HG03439 (cell line): Measurements from ENCODE around the gene FAM171A1.

Source experiments
- ATAC-seq: cut with Tn5 transposase; IDR thresholded peaks from one replicate; pipeline ENCODE4 v1.9.1; 2021; ENCODE audit warnings: mild to moderate bottlenecking, moderate library complexity; ENCODE audit not compliant: unreplicated experiment

FAM171A1 gene

GRCh38 chr10:15181576-15182156, 189.4 kb downstream of the FAM171A1 start:
- ATAC-seq, result no peak

- no peak for ATAC-seq
Measured at GRCh38 chr10:15180736-15181135, 190.4 kb downstream of the FAM171A1 start.

DNA sequence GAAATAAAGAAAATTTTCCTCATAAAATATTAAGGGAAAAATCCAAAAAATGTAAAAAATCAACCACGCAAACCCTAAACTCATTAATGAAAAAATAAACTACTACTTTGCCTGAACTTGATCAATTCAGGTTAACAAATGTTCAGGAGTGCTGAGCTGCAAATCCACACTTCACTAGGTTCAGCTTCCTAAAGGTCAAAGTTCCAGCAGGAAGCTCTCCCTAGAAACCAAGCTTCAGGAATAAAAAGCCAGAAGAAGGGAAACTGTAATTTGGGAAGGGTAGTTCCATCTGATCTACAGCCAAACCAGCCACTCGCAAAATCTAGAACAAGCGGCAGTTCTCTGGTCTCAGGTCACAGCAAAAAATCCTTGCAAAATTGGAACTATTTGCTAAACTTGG, 194.8 kb downstream of the FAM171A1 start:
- ATAC-seq, result no peak

- no peak for ATAC-seq
Measured at GRCh38 chr10:15175587-15175986, 195.5 kb downstream of the FAM171A1 start.

GRCh38 chr10:15172306-15172840, 198.7 kb downstream of the FAM171A1 start:
- ATAC-seq, result no peak

DNA sequence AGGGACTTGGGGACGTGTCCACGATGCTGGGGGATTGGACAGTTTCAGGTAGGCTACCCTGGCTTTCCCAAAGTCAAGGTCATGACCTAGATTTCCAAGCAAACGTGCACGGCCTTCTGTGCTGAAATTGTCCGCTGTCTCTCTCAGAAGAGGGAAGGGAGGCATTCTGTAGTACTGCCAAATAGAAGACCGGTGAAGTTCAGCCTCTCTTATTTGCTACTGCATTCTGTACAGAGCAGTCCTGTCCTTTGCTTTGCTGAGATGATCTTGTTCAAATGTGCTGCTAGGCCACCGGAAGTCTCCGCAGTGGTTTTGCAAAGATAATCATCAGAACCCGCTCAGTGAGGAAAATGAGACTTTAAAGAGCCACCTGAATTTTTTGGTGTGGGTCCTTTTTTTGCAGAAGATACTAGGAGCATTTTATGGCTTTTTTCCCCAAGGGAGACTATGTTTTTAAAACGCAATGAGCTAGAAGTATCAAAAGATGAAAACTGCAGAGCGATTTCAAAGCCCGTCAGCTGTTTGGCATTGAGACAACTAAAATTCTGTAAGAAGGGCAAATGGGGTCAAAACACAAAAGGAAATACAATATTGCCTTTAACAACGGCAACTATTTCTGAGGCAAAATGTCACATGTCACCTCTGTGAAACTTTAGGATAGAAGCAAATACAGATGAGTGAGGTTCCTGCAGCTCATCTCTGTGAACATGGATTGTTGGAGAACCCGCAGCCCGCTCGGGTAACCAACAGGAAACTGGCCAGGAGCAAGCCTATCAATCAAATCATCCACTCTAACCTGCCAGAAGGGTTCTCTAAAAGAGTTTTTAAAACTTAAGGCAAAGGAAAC, 201.3 kb downstream of the FAM171A1 start:
- ATAC-seq, result no peak

- peak; percentile 33 for ATAC-seq
Measured at GRCh38 chr10:15168786-15169554, 202.1 kb downstream of the FAM171A1 start.

DNA sequence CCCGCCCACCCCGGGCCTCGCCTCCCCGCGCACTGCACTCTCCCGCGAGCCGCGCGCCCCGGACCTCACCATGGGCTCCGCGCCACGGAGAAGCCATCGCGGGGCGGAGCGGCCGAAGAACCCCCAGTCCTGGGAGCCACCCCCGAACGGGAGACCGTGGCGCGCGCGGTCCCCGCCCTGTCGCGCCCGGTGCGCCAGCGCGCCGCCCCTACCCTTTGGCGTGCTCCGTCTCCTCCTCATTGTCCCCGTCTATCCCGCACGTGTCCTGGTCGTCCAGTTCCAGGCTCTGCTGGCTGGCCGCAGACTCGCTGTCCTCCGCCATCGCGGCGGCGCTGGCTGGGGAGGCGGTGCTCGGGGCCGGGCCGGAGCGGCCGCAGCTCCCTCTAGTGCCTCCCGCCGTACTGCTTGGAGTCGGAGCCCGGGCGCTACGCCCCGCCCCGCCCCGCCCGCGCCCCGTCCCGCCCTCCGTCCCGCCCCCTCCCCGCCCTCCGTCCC, 202.8 kb downstream of the FAM171A1 start, which contains the start of gene NMT2:
Gene NMT2, minus strand, starts transcription at position 403 of the 495 bp plus-strand sequence. Its CDS starts 81 bp downstream, at position 322.
- ATAC-seq, result peak; percentile 94

- ATAC-seq, result peak; percentile 42
Measured at GRCh38 chr10:15167411-15168290, 203.4 kb downstream of the FAM171A1 start.

- ATAC-seq, result no peak
Measured at GRCh38 chr10:15166325-15166724, 204.8 kb downstream of the FAM171A1 start.

GRCh38 chr10:15163253-15163828, 207.7 kb downstream of the FAM171A1 start:
- no peak for ATAC-seq
